GM12874 (cell line): ENCODE data around the gene NRXN3.

Source experiments
- TF ChIP-seq, protein P1 (sequence below): IDR thresholded peaks from 2 replicates; pipeline ENCODE4 v1.5.1; 2011; ENCODE audit warnings: low read depth, mild to moderate bottlenecking, control low read depth, low read length, moderate library complexity; ENCODE audit not compliant: insufficient read depth

Gene NRXN3

DNA sequence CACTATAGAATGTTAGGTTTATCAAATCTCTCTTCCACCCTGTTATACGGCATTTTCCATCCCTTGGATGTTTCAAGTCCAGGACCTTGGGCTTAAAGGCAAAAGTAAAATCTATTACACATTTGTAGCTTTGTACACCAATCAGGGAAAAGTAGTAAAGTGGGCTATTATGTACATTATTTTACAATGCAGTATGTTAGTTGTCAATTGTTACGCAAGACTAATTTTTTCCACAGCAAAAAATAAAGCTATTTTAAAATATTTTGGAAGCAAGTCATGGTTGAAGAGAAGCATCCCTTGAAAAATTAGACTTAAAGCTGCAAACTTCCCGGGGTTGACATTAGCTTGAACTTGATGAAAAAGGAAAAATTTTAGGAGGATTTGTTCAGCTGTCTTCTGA is 1564.9 kb downstream of the NRXN3 start:
- TF ChIP-seq, protein P1, sequence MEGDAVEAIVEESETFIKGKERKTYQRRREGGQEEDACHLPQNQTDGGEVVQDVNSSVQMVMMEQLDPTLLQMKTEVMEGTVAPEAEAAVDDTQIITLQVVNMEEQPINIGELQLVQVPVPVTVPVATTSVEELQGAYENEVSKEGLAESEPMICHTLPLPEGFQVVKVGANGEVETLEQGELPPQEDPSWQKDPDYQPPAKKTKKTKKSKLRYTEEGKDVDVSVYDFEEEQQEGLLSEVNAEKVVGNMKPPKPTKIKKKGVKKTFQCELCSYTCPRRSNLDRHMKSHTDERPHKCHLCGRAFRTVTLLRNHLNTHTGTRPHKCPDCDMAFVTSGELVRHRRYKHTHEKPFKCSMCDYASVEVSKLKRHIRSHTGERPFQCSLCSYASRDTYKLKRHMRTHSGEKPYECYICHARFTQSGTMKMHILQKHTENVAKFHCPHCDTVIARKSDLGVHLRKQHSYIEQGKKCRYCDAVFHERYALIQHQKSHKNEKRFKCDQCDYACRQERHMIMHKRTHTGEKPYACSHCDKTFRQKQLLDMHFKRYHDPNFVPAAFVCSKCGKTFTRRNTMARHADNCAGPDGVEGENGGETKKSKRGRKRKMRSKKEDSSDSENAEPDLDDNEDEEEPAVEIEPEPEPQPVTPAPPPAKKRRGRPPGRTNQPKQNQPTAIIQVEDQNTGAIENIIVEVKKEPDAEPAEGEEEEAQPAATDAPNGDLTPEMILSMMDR: no peak

DNA sequence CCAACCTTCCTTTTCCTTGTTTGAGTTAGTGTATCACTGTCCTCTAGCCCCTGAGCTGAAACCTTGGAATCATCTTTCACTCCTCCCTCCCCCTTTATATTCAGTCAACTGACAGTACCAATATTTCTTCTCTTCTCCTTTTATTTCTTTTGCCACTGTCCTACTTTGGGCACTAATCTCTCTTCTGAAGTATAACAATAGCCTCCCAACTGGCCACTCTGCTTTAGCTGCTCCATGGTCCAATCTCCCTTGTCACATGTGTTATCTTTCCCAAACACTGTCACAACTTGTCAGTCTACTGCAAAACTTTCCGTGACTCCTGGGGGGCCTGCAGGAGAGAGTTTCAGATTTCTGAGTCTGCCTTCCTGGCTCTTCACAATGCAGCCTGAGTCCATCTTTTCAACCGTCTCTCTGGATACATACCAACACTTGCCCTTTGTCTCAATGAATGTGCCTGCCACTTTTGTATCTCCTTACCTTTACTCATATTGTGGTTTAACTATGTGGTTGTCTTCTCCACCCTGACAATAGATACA is 1570.0 kb downstream of the NRXN3 start:
- TF ChIP-seq, protein P1: no peak

DNA sequence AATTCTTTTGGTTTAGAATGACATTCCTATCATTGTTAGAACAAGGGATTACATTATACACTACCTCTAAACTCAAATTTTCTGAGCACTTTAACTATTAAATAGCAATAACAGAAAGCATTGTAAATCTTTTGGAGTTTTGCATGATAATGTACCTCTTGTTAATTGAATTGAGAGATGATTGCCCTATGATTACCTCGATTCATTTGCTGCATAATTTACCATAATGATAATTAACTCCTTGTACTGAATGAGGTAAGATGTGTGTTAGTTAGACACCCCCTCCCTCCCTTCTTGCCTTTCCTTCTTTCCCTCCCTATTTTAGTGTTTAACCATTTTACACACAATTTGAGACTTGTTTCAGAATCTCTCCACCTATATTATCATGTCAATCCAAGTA is 1572.0 kb downstream of the NRXN3 start:
- TF ChIP-seq, protein P1: no peak

DNA sequence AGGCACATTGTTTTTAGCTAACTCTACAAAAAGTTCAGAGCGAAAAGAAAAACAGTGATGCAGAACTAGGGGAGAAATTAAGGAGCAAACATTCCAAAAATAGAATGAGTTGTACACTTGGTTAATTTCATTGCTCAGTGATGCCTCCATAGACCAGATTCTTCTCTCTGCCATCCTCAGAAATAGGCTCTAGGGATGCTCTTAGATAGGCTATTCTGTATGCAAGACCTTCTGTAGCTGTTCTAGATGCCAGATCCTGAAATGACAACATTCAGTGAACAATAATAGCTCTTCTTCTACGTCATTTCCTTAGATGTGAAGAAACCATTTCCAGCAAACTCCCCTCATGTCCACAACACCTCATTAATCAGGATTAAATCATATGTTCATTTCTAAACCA is 1574.9 kb downstream of the NRXN3 start:
- TF ChIP-seq, protein P1: no peak

DNA sequence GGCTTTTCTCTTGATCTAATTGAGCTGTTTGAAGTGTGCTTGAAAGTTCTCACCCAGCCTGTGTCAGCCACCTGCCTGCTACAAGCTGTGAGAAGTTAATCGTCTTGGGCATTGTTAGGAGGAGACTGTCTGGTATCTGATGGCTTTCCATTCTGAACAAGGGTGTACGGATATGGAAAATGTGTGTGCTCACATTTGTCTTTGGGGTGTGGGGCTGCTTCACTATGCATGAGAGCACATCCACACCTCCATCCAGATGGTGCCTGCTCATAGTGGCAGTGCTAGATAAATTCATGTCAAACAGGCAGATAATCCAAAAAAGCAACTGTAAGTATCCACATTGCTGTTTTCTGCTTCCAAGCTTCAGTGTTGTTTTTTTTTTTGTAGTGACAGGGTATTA is 1578.9 kb downstream of the NRXN3 start:
- TF ChIP-seq, protein P1: no peak

DNA sequence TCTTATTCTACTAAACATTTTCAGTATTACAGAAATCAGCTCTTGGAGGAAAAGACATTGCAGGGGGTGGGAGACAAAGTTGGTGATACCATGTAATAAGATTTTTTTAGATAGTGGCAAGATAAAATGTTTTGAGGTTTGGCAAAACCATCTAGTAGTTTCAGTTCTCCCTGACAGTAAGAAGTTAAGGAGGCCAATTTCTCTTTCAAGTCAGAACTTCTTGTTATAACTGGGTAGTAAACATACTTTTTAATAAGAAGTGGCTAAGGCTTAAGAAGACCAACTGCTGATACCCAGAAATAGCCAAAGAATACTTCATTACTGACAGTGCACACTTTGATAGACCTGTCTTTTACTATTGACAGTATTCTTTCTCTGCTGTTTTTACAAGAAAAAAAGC is 1588.8 kb downstream of the NRXN3 start:
- TF ChIP-seq, protein P1: no peak

DNA sequence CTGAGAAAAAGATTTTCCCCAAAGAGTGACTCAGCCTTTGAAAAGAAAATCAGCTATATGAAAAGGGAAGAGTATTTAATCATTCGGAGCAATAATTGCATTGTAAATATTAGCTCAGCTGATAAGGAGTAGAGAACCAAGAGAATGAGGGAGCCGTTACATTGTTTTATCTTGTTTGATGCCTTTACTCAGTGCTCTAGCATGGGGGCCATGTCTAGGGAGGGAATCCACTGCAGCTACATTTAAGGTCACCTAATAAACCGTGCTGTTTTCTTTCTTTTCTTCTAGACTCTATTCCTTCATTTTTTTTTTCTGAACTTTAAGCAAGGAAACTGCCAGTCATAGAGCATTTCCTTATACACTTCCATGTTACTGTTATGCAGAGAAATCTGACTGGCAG is 1594.2 kb downstream of the NRXN3 start:
- TF ChIP-seq, protein P1: no peak
